ENCODE results near the gene LPAR2. TPM values are rescaled to one million over a fixed set of nuclear protein-coding genes. Genes with fewer than 3 reads are reported as not detected.

Gene LPAR2
- total and polyA plus RNA-seq, 10 of the 15 experiments (the other 5 are each of a cell fraction or from before 2014, with no cell fraction given), result 0.98 to 23.8 (median 10.2) TPM

DNA sequence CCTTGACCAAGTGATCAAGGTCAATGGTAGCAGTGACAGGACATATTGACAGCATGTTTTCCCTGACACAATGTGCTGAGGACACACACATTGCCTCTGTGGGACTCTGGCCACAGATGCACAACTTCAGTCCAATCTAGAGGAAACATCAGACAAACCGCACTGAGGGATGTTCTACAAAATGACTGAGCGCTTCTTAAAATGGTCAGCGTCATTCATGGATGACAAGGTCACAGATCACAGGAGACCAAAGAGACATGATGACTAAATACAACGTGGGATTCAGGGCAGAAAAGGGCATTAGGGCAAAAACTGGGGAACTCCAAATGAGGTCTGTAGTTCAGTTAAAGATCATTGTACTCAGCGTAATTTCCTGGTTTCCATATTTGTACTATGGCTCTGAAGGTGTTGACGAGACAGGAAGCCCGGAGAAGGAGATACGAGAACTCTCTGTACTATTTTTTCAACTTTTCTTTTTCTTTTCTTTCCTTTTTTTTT is 30.2 kb downstream of the LPAR2 start (continued):
- TF ChIP-seq, protein P1, sequence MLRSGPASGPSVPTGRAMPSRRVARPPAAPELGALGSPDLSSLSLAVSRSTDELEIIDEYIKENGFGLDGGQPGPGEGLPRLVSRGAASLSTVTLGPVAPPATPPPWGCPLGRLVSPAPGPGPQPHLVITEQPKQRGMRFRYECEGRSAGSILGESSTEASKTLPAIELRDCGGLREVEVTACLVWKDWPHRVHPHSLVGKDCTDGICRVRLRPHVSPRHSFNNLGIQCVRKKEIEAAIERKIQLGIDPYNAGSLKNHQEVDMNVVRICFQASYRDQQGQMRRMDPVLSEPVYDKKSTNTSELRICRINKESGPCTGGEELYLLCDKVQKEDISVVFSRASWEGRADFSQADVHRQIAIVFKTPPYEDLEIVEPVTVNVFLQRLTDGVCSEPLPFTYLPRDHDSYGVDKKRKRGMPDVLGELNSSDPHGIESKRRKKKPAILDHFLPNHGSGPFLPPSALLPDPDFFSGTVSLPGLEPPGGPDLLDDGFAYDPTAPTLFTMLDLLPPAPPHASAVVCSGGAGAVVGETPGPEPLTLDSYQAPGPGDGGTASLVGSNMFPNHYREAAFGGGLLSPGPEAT (IDR thresholded peaks at IDR 0.05; ENCODE audit: low read depth), result peak; percentile 92
- TF ChIP-seq MEF2A (IDR thresholded peaks at IDR 0.05; ENCODE audit: insufficient read depth, low read depth, low read length), result peak; percentile 74
- TF ChIP-seq MTA2 (IDR thresholded peaks at IDR 0.05; ENCODE audit: low read depth), result peak; percentile 90
- peak; percentile 72 for TF ChIP-seq JUNB (IDR thresholded peaks at IDR 0.05)
- TF ChIP-seq BCL11A (IDR thresholded peaks at IDR 0.05; ENCODE audit: low read depth, low read length), result peak; percentile 75
- peak; percentile 94 for TF ChIP-seq CREM (IDR thresholded peaks at IDR 0.05; ENCODE audit: low read depth)
- TF ChIP-seq BHLHE40 (IDR thresholded peaks at IDR 0.05; ENCODE audit: borderline replicate concordance in 1 of 2, low read depth in 2 of 2, low read length in 1 of 2), result peak; percentile 56 to 67; a peak in 3 of 4 replicates
- 0 out of 2 replicates have a peak, but pooled peaks have one; percentile 50 for TF ChIP-seq MYB (IDR thresholded peaks at IDR 0.05; ENCODE audit: borderline replicate concordance, low read depth, low read length)
- peak; percentile 64 for TF ChIP-seq SP1 (IDR thresholded peaks at IDR 0.05; ENCODE audit: low read depth, low read length)
- TF ChIP-seq MEF2B (IDR thresholded peaks at IDR 0.05; ENCODE audit: partially characterized antibody, poor library complexity, severe bottlenecking), result peak; percentile 79
- TF ChIP-seq RELA (IDR thresholded peaks at IDR 0.05; ENCODE audit: borderline replicate concordance, partially characterized antibody), result peak; percentile 82
- TF ChIP-seq DPF2 (IDR thresholded peaks at IDR 0.05), result peak; percentile 70
- TF ChIP-seq NFIC (IDR thresholded peaks at IDR 0.05; ENCODE audit: low read depth, low read length), result peak; percentile 94
- TF ChIP-seq ZNF384 (IDR thresholded peaks at IDR 0.05; ENCODE audit: borderline replicate concordance, low read depth, low read length), result peak; percentile 62
- peak; percentile 49; the same call in 1 of the 2 replicates for TF ChIP-seq BACH1 (IDR thresholded peaks at IDR 0.05; ENCODE audit: borderline replicate concordance)
- TF ChIP-seq CBFB (IDR thresholded peaks at IDR 0.05; ENCODE audit: low read depth), result peak; percentile 92; the same call in 1 of the 2 replicates
- TF ChIP-seq PKNOX1 (IDR thresholded peaks at IDR 0.05), result peak; percentile 83
- peak; percentile 83 for TF ChIP-seq EED (IDR thresholded peaks at IDR 0.05; ENCODE audit: low read depth)
- TF ChIP-seq, protein P2, sequence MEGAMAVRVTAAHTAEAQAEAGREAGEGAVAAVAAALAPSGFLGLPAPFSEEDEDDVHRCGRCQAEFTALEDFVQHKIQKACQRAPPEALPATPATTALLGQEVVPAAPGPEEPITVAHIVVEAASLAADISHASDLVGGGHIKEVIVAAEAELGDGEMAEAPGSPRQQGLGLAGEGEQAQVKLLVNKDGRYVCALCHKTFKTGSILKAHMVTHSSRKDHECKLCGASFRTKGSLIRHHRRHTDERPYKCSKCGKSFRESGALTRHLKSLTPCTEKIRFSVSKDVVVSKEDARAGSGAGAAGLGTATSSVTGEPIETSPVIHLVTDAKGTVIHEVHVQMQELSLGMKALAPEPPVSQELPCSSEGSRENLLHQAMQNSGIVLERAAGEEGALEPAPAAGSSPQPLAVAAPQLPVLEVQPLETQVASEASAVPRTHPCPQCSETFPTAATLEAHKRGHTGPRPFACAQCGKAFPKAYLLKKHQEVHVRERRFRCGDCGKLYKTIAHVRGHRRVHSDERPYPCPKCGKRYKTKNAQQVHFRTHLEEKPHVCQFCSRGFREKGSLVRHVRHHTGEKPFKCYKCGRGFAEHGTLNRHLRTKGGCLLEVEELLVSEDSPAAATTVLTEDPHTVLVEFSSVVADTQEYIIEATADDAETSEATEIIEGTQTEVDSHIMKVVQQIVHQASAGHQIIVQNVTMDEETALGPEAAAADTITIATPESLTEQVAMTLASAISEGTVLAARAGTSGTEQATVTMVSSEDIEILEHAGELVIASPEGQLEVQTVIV (IDR thresholded peaks at IDR 0.05; ENCODE audit: borderline replicate concordance, partially characterized antibody), result peak; percentile 17
- peak; percentile 92 for TF ChIP-seq CREB1 (IDR thresholded peaks at IDR 0.05; ENCODE audit: low read depth)
- peak; percentile 83 to 87; a peak in 3 of 4 replicates for TF ChIP-seq EP300 (IDR thresholded peaks at IDR 0.05; ENCODE audit: borderline replicate concordance in 1 of 2, control insufficient read depth in 1 of 2, low read depth in 2 of 2, low read length in 2 of 2)

All from GM12878 (cell line).